Suprapubic skin (tissue), 3 donors: Measurements from ENCODE around the gene CNGA4.

Experiments used
- POLR2AphosphoS5 ChIP-seq, 3 donors: sonication (generic); formaldehyde crosslinking; IDR thresholded peaks; one replicate each; pipeline ENCODE4 v1.6.1; 2017; ENCODE audit warnings: antibody characterized with exemption in 3 of 3
- TF ChIP-seq, protein P1 (sequence below), 2 donors: fragments of 200-600 bp in 1 of 2; fragments of 450-650 bp in 1 of 2; sonication (generic) in 1 of 2; IDR thresholded peaks; one replicate each; pipeline ENCODE4 v1.5.1; 2016 to 2019; ENCODE audit warnings: antibody characterized with exemption in 2 of 2, mild to moderate bottlenecking in 1 of 2, moderate library complexity in 1 of 2

DNA sequence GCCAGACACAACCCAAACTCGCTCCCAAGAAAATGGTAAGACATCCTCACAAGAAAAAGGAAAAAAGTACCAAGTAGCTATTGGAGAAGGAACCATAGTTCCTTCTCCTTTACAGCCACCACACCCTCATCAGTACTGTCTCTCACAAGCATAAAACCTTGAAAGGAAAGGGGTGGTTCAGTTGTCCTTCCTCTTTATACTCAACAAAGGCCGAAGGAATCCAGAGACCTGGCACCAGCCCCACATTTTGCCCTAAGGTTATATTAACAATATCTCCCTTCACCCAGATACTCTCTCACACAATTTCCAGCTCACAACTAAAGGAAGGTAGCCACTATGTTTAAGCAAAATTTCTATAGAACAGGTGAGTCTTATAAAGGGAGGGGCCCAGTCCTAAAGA, 13.0 kb upstream of the CNGA4 start:
- TF ChIP-seq, protein P1, sequence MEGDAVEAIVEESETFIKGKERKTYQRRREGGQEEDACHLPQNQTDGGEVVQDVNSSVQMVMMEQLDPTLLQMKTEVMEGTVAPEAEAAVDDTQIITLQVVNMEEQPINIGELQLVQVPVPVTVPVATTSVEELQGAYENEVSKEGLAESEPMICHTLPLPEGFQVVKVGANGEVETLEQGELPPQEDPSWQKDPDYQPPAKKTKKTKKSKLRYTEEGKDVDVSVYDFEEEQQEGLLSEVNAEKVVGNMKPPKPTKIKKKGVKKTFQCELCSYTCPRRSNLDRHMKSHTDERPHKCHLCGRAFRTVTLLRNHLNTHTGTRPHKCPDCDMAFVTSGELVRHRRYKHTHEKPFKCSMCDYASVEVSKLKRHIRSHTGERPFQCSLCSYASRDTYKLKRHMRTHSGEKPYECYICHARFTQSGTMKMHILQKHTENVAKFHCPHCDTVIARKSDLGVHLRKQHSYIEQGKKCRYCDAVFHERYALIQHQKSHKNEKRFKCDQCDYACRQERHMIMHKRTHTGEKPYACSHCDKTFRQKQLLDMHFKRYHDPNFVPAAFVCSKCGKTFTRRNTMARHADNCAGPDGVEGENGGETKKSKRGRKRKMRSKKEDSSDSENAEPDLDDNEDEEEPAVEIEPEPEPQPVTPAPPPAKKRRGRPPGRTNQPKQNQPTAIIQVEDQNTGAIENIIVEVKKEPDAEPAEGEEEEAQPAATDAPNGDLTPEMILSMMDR (IDR thresholded peaks at IDR 0.05): no peak
- TF ChIP-seq POLR2AphosphoS5 (IDR thresholded peaks at IDR 0.05): no peak
